GM12878 (cell line): ENCODE results near the gene AK4. TPM values are rescaled to one million over a fixed set of nuclear protein-coding genes. Genes with fewer than 3 reads are reported as not detected.

Experiments used
- ATAC-seq: fragments of 200-7000 bp; cut with Tn5 transposase; 3 replicates; pipeline ENCODE4 v1.9.1; 2020; ENCODE audit warnings: mild to moderate bottlenecking, moderate library complexity
- BruUV-seq: library from RNA; stranded (reverse); fragments of 400-500 nt; replicated peaks from 2 replicates; lab custom pipeline; 2021; lab: Mats Ljungman, UMichigan
- CTCF ChIA-PET: fragments of 300-600 bp; sonication (Branson Sonifier 250); formaldehyde crosslinking; extraction: SDS; loops from one replicate; lab custom pipeline; 2021; ENCODE audit warnings: inconsistent platforms; lab: Yijun Ruan, JAX
- POLR2A ChIA-PET: fragments of 350-600 bp; formaldehyde crosslinking; extraction: SDS; loops from one replicate; lab custom pipeline; 2021; ENCODE audit warnings: inconsistent platforms; lab: Charles Lee
- RAD21 ChIA-PET: fragments of 300-600 bp; sonication (Branson Sonifier 250); formaldehyde crosslinking; loops from one replicate; lab custom pipeline; 2023; ENCODE audit warnings: antibody characterized with exemption; ENCODE audit not compliant: unreplicated experiment; lab: Charles Lee
- SMC1A ChIA-PET: fragments of 300-600 bp; sonication (Branson Sonifier 250); formaldehyde crosslinking; loops from one replicate; lab custom pipeline; 2023; ENCODE audit not compliant: unreplicated experiment, uncharacterized antibody; lab: Charles Lee
- DNase-seq: peaks from one replicate; pipeline ENCODE4 v3.0.0-alpha.2; 2011; ENCODE audit warnings: low read depth, low spot score
- FAIRE-seq: peaks from 3 replicates; lab custom pipeline; 2011; peaks lifted over from hg19 to GRCh38; lab: Jason Lieb, UNC
- H2AFZ ChIP-seq: 2 replicates; pipeline ENCODE4 v1.6.0; 2011; ENCODE audit warnings: low read depth, low read length, control low read depth; ENCODE audit not compliant: control insufficient read depth
- H3K27ac ChIP-seq: 2 replicates; pipeline ENCODE4 v1.5.1; 2011; ENCODE audit warnings: control low read depth; ENCODE audit not compliant: control insufficient read depth, insufficient read depth
- H3K27me3 ChIP-seq, 2 experiments: replicated peaks in 1 of 2; 2 replicates each; pipeline versions ENCODE4 v1.6.0 to v1.6.1; 2011; ENCODE audit warnings: low read length in 1 of 2; ENCODE audit not compliant: control insufficient read depth in 2 of 2, insufficient read depth in 2 of 2
- H3K36me3 ChIP-seq, 2 experiments: 2 replicates each; pipeline ENCODE4 v1.5.1; 2011; ENCODE audit warnings: low read length in 1 of 2; ENCODE audit not compliant: control insufficient read depth in 2 of 2, insufficient read depth in 2 of 2
- H3K4me1 ChIP-seq: 2 replicates; pipeline ENCODE4 v1.6.1; 2011; ENCODE audit warnings: mild to moderate bottlenecking, low read length, moderate library complexity, mixed read lengths; ENCODE audit not compliant: control insufficient read depth, insufficient read depth
- H3K4me2 ChIP-seq: 2 replicates; pipeline ENCODE4 v1.6.0; 2011; ENCODE audit warnings: control low read depth; ENCODE audit not compliant: control insufficient read depth, insufficient read depth
- H3K4me3 ChIP-seq: fragments of 200-600 bp; sonication (generic); 2 replicates; pipeline ENCODE4 v1.5.1; 2016
- H3K79me2 ChIP-seq: 2 replicates; pipeline ENCODE4 v1.6.0; 2011; ENCODE audit warnings: low read length; ENCODE audit not compliant: control insufficient read depth, insufficient read depth
- H3K9ac ChIP-seq: 2 replicates; pipeline ENCODE4 v1.8.0; 2011; ENCODE audit warnings: low read length, control low read depth, mixed read lengths; ENCODE audit not compliant: control insufficient read depth, insufficient read depth
- H3K9me3 ChIP-seq: replicated peaks from 3 replicates; pipeline ENCODE4 v1.5.1; 2011; ENCODE audit warnings: mild to moderate bottlenecking, low read length; ENCODE audit not compliant: control insufficient read depth, insufficient read depth
- H4K20me1 ChIP-seq: 2 replicates; pipeline ENCODE4 v1.6.0; 2011; ENCODE audit not compliant: control insufficient read depth, insufficient read depth
- CBX5 ChIP-seq: sonication (generic); IDR thresholded peaks from 2 replicates; pipeline ENCODE4 v1.6.1; 2016; ENCODE audit warnings: low read depth, moderate library complexity, mild to moderate bottlenecking, inconsistent platforms
- CHD2 ChIP-seq: IDR thresholded peaks from 2 replicates; pipeline ENCODE4 v1.6.1; 2011; ENCODE audit warnings: low read depth, low read length, improper control_type of control experiment, borderline replicate concordance
- CTCF ChIP-seq, 3 experiments: IDR thresholded peaks in 2 of 3; conservative IDR thresholded peaks in 1 of 3; 2 replicates each; pipeline ENCODE4 v1.5.1; 2011; ENCODE audit warnings: low read depth in 3 of 3, low read length in 3 of 3, mild to moderate bottlenecking in 3 of 3, control low read depth in 2 of 3, moderate library complexity in 2 of 3, inconsistent platforms in 1 of 3, mixed read lengths in 1 of 3; ENCODE audit not compliant: control insufficient read depth in 2 of 3, insufficient read depth in 1 of 3; ENCODE audit errors: extremely low read depth in 1 of 3
- NKRF ChIP-seq: fragments of 450-650 bp; conservative IDR thresholded peaks from 2 replicates; pipeline ENCODE4 v1.6.1; 2017; ENCODE audit warnings: mild to moderate bottlenecking, moderate library complexity
- ZNF622 ChIP-seq: fragments of 450-650 bp; IDR thresholded peaks from 2 replicates; pipeline ENCODE4 v1.6.1; 2017; ENCODE audit warnings: mild to moderate bottlenecking, inconsistent platforms
- ZSCAN29 ChIP-seq: fragments of 450-650 bp; IDR thresholded peaks from 2 replicates; pipeline ENCODE4 v1.6.1; 2017; ENCODE audit warnings: mild to moderate bottlenecking, moderate library complexity
- ZZZ3 ChIP-seq: IDR thresholded peaks from 2 replicates; pipeline ENCODE4 v1.6.1; 2011; ENCODE audit warnings: low read depth; ENCODE audit not compliant: control insufficient read depth, insufficient read length
- WGBS: methylation state at CpG from one replicate; pipeline ENCODE4 v1.1.6; 2016; ENCODE audit warnings: low lambda C conversion rate; ENCODE audit not compliant: insufficient replicate concordance, insufficient coverage; ENCODE audit errors: missing lambda C conversion rate; 5-methylcytosine and 5-hydroxymethylcytosine counted together
- in situ Hi-C: fragments of 300-500 bp; cut with MboI; formaldehyde crosslinking; loops from 9 replicates; pipeline ENCODE4 v1.14.3; 2018; ENCODE audit warnings: mixed read lengths
- intact Hi-C: fragments of 100-400 bp; cut with micrococcal nuclease; formaldehyde crosslinking; loops from one replicate; pipeline ENCODE4 v1.14.2; 2022; ENCODE audit not compliant: unreplicated experiment
- polyA plus RNA-seq, 11 experiments: library from polyadenylated mRNA; depleted of rRNA in 4 of 11; unstranded in 6 of 11; stranded (reverse) in 5 of 11; fragments of >200 nt; fragmentation: Nextera tagmentation in 4 of 11; fragmentation: Illumina TruSeq in 1 of 11; extraction: Ambion mirVana in 4 of 11; extraction: Trizol in 1 of 11; gene quantifications; 1 replicate in 1 of 11; 2 replicates in 10 of 11; pipeline versions ENCODE4 v1.2.1 to v1.2.3, GENCODE V29; 2011 to 2016; ENCODE audit warnings: inconsistent platforms in 2 of 11, missing spikeins in 2 of 11, low read depth in 1 of 11
- total RNA-seq, 4 experiments: library from RNA; depleted of rRNA in 3 of 4; stranded (reverse); fragments of >200 nt in 3 of 4; fragmentation: Illumina TruSeq in 1 of 4; extraction: Trizol in 1 of 4; gene quantifications; 2 replicates each; pipeline versions ENCODE4 v1.2.1 to v1.2.3, GENCODE V29; 2013 to 2021

AK4 gene
- total and polyA plus RNA-seq, 10 of the 15 experiments (the other 5 are each of a cell fraction or from before 2014, with no cell fraction given) = 23.9 to 161 (median 49.0) TPM

GRCh38 chr1:65269612-65270011, 121.6 kb downstream of the AK4 start:
- ChIA-PET SMC1A (interaction anchor here (0.6 to 1.2 kb wide), 2 partner anchors 9 to 1163 kb away, joined by 3 to 4 read pairs; no protein-coding TSS in a partner anchor), POLR2A (no interaction called here), CTCF (interaction anchor here (1.0 to 1.5 kb wide), 2 partner anchors 34 kb away, joined by 3 to 14 read pairs; no protein-coding TSS in a partner anchor), RAD21 (no interaction called here)
- no peak for DNase-seq
- H3K36me3 ChIP-seq = no peaks in the 10 kb centered on the region
- no peak overlapping the region for H3K27ac ChIP-seq
- H4K20me1 ChIP-seq = no peaks in the 10 kb centered on the region
- 75% methylated on average over 2 of the region's 2 CpGs for WGBS
- no peaks in the 10 kb centered on the region for H3K79me2 ChIP-seq
- ATAC-seq = no peak
- H3K4me1 ChIP-seq = no peaks in the 10 kb centered on the region; the same call in 1 of the 2 replicates
- 0 out of 6 replicates have a peak, but pooled peaks of 1 of the 3 experiments have one; percentile 5 for TF ChIP-seq CTCF (IDR thresholded peaks at IDR 0.05 in 2 of 3, conservative IDR thresholded peaks at IDR 0.05 in 1 of 3; ENCODE audit: control insufficient read depth in 2 of 3, extremely low read depth in 1 of 3, insufficient read depth in 1 of 3, low read depth in 3 of 3, low read length in 3 of 3)
- TF ChIP-seq CHD2 = no peak
- TF ChIP-seq, all 136 proteins: peak for 1
- Histone ChIP-seq H3K27me3 (peaks cover 0 to 2% of the 10 kb centered on the region in 2 experiments; a peak in 2 of 4 replicates), H2AFZ (no peak overlapping the region), H3K9ac (no peak overlapping the region), H3K4me2 (no peak overlapping the region), H3K9me3 (no peaks in the 10 kb centered on the region), H3K4me3 (no peak overlapping the region)
- BruUV-seq = no TSS peak
- in situ Hi-C loops (no loop called here), intact Hi-C loops (no loop called here)
- no peak for FAIRE-seq

DNA sequence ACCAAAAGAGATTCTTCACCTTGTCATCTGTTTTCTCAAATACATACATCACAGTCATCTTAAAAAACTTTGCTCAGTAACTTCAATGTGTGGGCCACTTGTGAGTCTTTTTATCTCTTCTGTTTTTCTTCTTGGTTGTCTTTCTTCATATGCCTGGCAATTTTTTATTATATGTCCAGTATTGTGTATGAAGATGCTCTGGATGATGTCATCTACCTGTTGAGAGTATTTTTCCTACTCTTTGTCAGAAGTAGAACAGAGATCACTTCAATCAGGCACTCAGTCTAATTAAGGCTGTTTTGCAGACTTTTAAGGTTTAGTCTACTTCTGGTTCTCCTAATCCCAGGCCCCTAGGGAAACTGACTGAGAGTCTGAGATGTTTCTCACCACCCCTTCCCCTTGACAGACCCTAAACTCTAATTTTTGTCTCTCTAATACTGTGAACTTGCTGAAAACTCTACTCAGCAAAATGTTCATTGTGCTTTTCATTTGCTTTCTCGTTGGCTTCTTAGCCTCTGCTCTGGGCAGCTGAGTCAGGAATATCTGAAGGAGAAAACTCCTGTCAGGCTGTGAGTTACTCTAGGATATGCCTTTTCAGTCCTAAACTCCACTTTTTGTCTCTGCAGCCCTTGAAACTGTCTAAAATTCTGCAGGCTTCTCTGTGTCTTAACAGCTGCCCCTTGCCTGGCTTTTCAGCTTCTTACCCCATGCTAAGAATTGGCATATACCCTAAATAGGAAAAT, 128.4 kb downstream of the AK4 start:
- FAIRE-seq = no peak

More for the DNA sequence above, 128.4 kb downstream of the AK4 start:
- Histone ChIP-seq H3K27me3 (no peaks in the 10 kb centered on the region; a peak in 1 of 4 replicates), H3K4me3 (no peak overlapping the region), H2AFZ (no peak overlapping the region), H3K4me2 (no peak overlapping the region), H4K20me1 (no peaks in the 10 kb centered on the region), H3K9ac (no peak overlapping the region), H3K9me3 (no peaks in the 10 kb centered on the region), H3K27ac (no peak overlapping the region), H3K4me1 (no peaks in the 10 kb centered on the region), H3K36me3 (no peaks in the 10 kb centered on the region), H3K79me2 (no peaks in the 10 kb centered on the region)
- ChIA-PET POLR2A (no interaction called here), CTCF (no interaction called here), SMC1A (interaction anchor here (0.6 kb wide), 1 partner anchor 581 kb away, joined by 3 read pairs; no protein-coding TSS in a partner anchor), RAD21 (no interaction called here)
- in situ Hi-C loops (no loop called here), intact Hi-C loops (no loop called here)
- WGBS = 0% methylated on average over 1 of the region's 1 CpG
- no TSS peak for BruUV-seq
- no peak for TF ChIP-seq ZSCAN29
- TF ChIP-seq NKRF = no peak
- TF ChIP-seq CBX5 = no peak
- TF ChIP-seq ZNF622 = no peak
- TF ChIP-seq ZZZ3 = no peak
- ATAC-seq (no peak), DNase-seq (no peak)
